ENCODE data around the gene SZRD1. TPM values are rescaled to one million over a fixed set of nuclear protein-coding genes. Genes with fewer than 3 reads are reported as not detected.

The SZRD1 gene
- total and polyA plus RNA-seq, 9 of the 15 experiments (the other 6 are each of a cell fraction or from before 2014, with no cell fraction given), result 3.9 to 149 (median 82.5) TPM

DNA sequence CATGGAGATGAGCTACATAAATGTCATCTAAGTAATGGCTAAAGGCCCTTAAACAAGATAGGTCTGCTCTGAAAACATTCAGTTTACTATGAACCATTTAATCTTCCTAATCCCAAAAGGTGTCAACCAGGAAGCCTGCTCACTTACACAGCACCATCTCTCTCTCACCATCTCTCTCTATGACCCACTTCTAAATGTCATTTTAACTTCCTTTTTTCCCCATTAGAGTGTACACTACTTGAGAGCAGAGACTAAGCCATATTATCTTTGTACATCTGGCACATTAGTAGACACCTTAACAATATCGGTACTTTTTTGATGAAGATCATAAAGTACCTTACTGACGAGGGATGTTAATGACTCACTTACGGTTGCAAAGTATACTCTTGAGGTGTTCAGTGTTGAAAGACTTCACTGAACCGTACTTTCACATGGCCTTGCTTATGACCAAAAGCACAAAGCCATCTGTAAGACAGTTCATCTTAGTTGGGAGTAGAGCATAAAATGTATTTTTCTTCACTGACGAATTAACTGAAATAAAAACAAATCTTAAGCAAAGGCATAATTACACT, 40.1 kb upstream of the SZRD1 start:
- CTCF ChIA-PET (ENCODE audit: low intra/inter-chr PET ratio), result interaction anchor here (0.6 kb wide), 1 partner anchor 19 kb away, joined by 7 read pairs; no protein-coding TSS in a partner anchor
- no peaks in the 10 kb centered on the region for H3K4me1 ChIP-seq (replicated peaks in 1 of 2; ENCODE audit: control insufficient read depth in 2 of 2, insufficient read depth in 2 of 2, low read length in 2 of 2)
- no peaks in the 10 kb centered on the region for H3K9me1 ChIP-seq (ENCODE audit: control insufficient read depth, insufficient read depth, low read length)
- no peak overlapping the region for H3K27ac ChIP-seq (ENCODE audit: extremely low read depth, low read depth, low read length)
- POLR2A ChIA-PET, result interaction anchor here (1.4 to 1.7 kb wide), 2 partner anchors 10 to 17 kb away, joined by 8 to 11 read pairs; no protein-coding TSS in a partner anchor
- H2AFZ ChIP-seq (ENCODE audit: low read depth, low read length), result no peak overlapping the region
- H3K4me3 ChIP-seq, result no peak overlapping the region
- no peaks in the 10 kb centered on the region for H4K20me1 ChIP-seq (replicated peaks; ENCODE audit: control insufficient read depth, insufficient read depth, low read length)
- no peaks in the 10 kb centered on the region for H3K27me3 ChIP-seq (ENCODE audit: control insufficient read depth in 2 of 2, insufficient read depth in 2 of 2, low read length in 2 of 2)
- intact Hi-C loops (cut with micrococcal nuclease), result no loop called here
- FAIRE-seq (no peak), ATAC-seq (peak; percentile 44), DNase-seq (ENCODE audit: extremely low read depth in 1 of 4, low spot score in 3 of 4) (no peak)
- 70% methylated on average over 5 of the region's 5 CpGs for WGBS (ENCODE audit: insufficient coverage, low coverage, missing lambda C conversion rate)
- H3K79me2 ChIP-seq (ENCODE audit: control insufficient read depth, insufficient read depth, low read length), result peaks cover 45% of the 10 kb centered on the region; the same call in 2 of the 3 replicates
- peaks cover 10% of the 10 kb centered on the region; the same call in 1 of the 3 replicates for H3K36me3 ChIP-seq (ENCODE audit: control insufficient read depth, insufficient read depth, low read length)
- no peaks in the 10 kb centered on the region for H3K9me3 ChIP-seq (replicated peaks; ENCODE audit: control insufficient read depth, insufficient read depth, low read depth, low read length)
- in situ Hi-C loops (cut with MboI), result no loop called here
- BruUV-seq (replicated peaks), result no TSS peak
- no peak overlapping the region for H3K4me2 ChIP-seq (ENCODE audit: insufficient read depth, low read length)
- H3K9ac ChIP-seq (ENCODE audit: insufficient read depth in 1 of 2, low read depth in 2 of 2, low read length in 2 of 2), result no peak overlapping the region
- no peak for TF ChIP-seq STAT5B (CRISPR knock-in tag; IDR thresholded peaks at IDR 0.05)
- no peak for TF ChIP-seq FOS (IDR thresholded peaks at IDR 0.05; ENCODE audit: extremely low read depth, insufficient read length)
- TF ChIP-seq, protein P1, sequence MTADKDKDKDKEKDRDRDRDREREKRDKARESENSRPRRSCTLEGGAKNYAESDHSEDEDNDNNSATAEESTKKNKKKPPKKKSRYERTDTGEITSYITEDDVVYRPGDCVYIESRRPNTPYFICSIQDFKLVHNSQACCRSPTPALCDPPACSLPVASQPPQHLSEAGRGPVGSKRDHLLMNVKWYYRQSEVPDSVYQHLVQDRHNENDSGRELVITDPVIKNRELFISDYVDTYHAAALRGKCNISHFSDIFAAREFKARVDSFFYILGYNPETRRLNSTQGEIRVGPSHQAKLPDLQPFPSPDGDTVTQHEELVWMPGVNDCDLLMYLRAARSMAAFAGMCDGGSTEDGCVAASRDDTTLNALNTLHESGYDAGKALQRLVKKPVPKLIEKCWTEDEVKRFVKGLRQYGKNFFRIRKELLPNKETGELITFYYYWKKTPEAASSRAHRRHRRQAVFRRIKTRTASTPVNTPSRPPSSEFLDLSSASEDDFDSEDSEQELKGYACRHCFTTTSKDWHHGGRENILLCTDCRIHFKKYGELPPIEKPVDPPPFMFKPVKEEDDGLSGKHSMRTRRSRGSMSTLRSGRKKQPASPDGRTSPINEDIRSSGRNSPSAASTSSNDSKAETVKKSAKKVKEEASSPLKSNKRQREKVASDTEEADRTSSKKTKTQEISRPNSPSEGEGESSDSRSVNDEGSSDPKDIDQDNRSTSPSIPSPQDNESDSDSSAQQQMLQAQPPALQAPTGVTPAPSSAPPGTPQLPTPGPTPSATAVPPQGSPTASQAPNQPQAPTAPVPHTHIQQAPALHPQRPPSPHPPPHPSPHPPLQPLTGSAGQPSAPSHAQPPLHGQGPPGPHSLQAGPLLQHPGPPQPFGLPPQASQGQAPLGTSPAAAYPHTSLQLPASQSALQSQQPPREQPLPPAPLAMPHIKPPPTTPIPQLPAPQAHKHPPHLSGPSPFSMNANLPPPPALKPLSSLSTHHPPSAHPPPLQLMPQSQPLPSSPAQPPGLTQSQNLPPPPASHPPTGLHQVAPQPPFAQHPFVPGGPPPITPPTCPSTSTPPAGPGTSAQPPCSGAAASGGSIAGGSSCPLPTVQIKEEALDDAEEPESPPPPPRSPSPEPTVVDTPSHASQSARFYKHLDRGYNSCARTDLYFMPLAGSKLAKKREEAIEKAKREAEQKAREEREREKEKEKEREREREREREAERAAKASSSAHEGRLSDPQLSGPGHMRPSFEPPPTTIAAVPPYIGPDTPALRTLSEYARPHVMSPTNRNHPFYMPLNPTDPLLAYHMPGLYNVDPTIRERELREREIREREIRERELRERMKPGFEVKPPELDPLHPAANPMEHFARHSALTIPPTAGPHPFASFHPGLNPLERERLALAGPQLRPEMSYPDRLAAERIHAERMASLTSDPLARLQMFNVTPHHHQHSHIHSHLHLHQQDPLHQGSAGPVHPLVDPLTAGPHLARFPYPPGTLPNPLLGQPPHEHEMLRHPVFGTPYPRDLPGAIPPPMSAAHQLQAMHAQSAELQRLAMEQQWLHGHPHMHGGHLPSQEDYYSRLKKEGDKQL (CRISPR knock-in tag; IDR thresholded peaks at IDR 0.05; ENCODE audit: borderline replicate concordance), result no peak
- no peak for TF ChIP-seq ZNF3 (CRISPR knock-in tag; IDR thresholded peaks at IDR 0.05)
- TF ChIP-seq NR2C1 (IDR thresholded peaks at IDR 0.05), result no peak
- no peak for TF ChIP-seq NR2C1 (tag; IDR thresholded peaks at IDR 0.05)
- TF ChIP-seq, protein P2, sequence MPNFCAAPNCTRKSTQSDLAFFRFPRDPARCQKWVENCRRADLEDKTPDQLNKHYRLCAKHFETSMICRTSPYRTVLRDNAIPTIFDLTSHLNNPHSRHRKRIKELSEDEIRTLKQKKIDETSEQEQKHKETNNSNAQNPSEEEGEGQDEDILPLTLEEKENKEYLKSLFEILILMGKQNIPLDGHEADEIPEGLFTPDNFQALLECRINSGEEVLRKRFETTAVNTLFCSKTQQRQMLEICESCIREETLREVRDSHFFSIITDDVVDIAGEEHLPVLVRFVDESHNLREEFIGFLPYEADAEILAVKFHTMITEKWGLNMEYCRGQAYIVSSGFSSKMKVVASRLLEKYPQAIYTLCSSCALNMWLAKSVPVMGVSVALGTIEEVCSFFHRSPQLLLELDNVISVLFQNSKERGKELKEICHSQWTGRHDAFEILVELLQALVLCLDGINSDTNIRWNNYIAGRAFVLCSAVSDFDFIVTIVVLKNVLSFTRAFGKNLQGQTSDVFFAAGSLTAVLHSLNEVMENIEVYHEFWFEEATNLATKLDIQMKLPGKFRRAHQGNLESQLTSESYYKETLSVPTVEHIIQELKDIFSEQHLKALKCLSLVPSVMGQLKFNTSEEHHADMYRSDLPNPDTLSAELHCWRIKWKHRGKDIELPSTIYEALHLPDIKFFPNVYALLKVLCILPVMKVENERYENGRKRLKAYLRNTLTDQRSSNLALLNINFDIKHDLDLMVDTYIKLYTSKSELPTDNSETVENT (CRISPR knock-in tag; IDR thresholded peaks at IDR 0.05), result no peak
- TF ChIP-seq BRD9 (IDR thresholded peaks at IDR 0.05; ENCODE audit: low read depth, partially characterized antibody), result no peak
- TF ChIP-seq PCBP2 (IDR thresholded peaks at IDR 0.05; ENCODE audit: low read depth, low read length, poor library complexity, severe bottlenecking), result no peak
- TF ChIP-seq MTA2 (IDR thresholded peaks at IDR 0.05; ENCODE audit: low read depth), result no peak
- no peak for TF ChIP-seq ZNF12 (CRISPR knock-in tag; IDR thresholded peaks at IDR 0.05)
- no peak for TF ChIP-seq EWSR1 (IDR thresholded peaks at IDR 0.05; ENCODE audit: borderline replicate concordance, low read depth, partially characterized antibody)
- TF ChIP-seq E2F6 (IDR thresholded peaks at IDR 0.05; ENCODE audit: borderline replicate concordance in 1 of 2, extremely low read depth in 1 of 2, insufficient read depth in 1 of 2, insufficient read length in 1 of 2, low read depth in 1 of 2, low read length in 1 of 2, poor library complexity in 1 of 2, severe bottlenecking in 1 of 2), result no peak
